Medulla oblongata (tissue), 1 donor: ENCODE results near the gene VPS37D.
A peak's percentile ranks its signal among the peaks of the same experiment; 100 is the strongest.
"Not testable (repeated sequence)": the region's sequence is repeated elsewhere in the genome, so short reads cannot be mapped to it uniquely, and the experiment has no call there.

Experiments used
- DNase-seq: peaks from one replicate; pipeline ENCODE4 v3.0.0-alpha.2; 2015; ENCODE audit errors: extremely low spot score

Gene VPS37D, protein sequence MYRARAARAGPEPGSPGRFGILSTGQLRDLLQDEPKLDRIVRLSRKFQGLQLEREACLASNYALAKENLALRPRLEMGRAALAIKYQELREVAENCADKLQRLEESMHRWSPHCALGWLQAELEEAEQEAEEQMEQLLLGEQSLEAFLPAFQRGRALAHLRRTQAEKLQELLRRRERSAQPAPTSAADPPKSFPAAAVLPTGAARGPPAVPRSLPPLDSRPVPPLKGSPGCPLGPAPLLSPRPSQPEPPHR

DNA sequence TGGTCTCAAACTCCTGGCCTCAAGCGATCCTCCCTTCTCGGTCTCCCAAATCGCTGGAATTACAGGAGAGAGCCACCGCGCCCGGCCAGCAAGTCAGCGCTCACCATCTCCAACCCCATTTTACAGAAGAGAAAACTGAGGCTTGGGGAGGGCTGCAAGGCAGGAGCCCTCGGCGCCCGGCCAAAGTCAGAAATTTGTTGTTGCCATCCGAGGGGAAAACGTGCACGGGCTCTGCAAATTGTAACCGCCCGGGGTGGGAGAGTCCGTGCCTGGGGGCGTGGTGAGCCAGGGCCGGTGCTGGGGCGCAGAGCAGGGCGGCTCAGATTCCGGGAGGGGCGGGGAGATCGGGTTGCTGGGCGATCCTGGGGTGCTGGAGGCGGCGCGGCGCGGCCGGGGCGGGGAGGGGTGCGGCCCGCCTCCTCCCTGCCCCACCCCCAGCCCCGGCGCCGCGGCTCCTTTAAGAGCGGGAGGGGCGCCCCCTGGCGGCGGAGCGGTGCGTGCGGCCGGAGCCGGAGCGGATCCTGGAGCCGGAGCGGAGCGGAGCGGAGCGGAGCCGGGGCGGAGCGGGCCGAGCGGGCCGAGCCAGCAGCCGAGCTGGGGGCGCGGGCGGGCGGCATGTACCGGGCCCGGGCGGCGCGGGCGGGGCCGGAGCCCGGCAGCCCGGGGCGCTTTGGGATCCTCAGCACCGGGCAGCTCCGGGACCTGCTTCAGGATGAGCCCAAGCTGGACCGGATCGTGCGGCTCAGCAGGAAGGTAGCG, at the start of gene VPS37D:
TSS of gene VPS37D (plus strand) at position 488 of the 759 bp plus-strand sequence. CDS start at position 616, 128 bp downstream.
- peak; percentile 86 for DNase-seq

DNA sequence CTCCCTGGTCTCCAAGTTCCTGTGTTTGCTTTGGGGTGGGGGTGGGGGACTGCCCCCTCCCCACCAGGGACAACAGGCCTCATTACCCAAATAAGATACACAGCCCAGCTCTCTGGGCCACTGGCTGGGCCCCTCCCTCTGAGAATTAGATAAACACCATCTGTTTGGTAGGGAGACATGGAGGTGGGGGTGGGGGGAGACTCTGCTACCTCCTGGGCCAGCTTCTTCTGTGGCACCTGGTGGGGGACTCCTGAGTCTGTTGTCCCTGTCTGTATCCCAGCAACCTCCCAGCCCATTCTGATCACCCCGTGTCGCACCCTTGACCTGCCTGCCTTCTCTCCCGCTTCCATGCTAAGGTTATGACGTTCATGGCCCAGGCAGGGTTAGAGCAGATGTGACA, 49.1 kb upstream of the VPS37D start:
- DNase-seq, result no peak

DNA sequence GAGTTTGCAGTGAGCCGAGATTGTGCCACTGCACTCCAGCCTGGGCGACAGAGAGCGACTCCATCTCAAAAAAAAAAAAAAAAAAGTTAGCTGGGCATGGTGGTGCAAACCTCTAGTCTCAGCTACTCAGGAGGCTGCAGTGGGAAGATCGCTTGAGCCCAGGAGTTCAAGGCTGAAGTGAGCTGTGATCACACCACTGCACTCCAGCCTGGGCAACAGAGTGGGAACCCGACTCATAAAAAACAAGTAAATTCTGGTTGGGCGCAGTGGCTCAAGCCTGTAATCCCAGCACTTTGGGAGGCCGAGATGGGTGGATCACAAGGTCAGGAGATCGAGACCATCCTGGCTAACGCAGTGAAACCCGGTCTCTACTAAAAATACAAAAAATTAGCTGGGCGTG, 48.2 kb upstream of the VPS37D start:
- not testable (repeated sequence) for DNase-seq

DNA sequence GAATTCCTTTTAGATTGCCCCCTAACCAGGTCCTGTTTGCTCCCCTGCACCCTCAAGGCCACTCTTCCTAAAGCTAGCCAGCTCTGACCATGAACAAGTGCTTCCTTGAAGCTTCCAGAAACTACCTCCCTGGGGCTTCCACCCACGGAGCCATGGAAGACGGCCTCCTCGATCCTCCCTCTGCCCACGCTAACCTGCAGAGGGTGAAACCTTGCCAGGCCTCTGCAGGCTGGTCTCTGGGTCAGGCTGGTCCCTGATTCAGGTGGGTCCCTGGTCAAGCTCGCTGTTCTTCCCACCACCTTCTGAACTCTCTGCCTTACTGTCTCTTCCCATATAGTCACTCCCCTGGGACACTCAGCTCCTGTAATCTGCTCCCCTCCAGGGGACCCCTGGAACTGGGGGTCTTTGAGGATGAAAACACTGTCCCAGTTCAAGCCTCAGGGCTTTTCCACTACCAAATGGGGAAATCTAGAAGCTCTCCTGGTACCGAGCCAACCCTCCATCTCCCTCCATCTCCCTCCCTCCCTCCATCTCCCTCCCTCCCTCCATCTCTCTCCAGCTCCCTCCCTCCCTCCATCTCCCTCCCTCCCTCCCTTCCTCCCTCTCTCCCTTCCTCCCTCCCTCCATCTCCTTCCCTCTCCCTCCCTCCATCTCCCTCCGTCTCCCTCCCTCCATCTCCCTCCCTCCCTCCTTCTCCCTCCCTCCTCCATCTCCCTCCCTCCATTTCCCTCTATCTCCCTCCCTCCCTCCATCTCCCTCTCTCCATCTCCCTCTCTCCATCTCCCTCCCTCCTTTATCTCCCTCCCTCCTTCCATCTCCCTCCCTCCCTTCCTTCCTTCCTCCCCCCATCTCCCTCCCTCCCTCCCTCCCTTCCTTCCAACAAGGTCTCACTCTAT, 46.2 kb upstream of the VPS37D start:
- DNase-seq, result no peak

DNA sequence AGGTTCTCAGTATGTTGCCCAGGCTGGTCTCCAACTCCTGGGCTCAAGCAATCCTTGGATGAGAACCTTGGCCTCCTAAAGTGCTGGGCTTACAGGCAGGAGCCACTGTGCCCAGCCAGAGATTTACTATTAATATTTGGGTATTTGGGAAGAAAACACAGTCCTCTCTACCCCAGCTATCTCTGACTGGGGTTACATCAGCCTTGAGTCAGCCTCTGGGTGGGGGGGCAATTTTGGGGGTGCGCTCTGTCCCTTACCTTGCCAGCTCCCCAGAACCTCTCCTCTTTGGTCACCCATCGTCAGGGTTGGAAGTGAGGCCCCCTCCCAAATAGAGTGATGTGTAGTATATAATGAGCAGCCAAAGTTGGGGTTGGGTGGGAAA, 45.1 kb upstream of the VPS37D start:
- no peak for DNase-seq

DNA sequence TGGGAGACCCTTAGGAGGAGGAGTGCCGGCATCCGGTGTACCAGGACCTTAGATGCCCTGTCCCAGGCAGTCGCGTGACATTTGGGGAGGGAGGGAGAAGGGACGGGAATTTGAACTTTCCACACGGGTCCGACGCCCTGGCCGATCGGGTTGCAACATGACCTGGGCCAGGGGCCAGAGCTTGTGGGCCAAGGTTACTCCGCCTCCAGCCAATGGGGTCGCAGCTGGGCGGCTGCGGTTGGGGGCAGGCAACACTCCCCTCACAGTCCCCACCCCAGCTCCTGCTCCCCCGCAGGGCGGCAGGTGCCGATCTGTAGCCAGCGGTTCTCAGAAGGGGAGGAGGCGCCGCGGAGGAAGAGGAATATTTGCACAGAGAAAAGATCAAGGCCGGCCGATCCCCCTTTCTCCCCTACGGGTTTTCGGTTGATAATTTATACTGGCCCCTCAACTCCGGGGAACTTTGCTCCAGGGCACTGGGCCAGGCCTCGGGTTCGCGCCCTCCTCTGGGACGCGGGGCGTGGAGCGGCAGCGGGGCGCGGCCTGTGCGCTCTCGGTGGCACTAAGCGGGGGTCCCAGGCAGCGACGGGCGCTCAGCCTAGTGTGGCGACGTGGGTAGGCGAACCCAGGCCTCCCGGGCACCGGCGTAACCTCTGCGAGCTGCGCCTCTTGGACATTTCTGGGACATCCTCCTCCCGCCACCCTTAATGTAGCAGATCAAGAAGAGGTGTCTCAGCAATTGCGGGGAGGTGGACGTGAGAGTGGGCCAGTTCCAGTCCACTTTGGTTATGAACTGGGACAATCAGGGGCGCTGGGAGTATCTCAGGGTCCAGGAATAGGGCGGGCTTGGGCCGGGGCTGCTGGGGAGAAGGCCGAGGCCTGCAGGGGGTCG, 44.5 kb upstream of the VPS37D start:
- no peak for DNase-seq

DNA sequence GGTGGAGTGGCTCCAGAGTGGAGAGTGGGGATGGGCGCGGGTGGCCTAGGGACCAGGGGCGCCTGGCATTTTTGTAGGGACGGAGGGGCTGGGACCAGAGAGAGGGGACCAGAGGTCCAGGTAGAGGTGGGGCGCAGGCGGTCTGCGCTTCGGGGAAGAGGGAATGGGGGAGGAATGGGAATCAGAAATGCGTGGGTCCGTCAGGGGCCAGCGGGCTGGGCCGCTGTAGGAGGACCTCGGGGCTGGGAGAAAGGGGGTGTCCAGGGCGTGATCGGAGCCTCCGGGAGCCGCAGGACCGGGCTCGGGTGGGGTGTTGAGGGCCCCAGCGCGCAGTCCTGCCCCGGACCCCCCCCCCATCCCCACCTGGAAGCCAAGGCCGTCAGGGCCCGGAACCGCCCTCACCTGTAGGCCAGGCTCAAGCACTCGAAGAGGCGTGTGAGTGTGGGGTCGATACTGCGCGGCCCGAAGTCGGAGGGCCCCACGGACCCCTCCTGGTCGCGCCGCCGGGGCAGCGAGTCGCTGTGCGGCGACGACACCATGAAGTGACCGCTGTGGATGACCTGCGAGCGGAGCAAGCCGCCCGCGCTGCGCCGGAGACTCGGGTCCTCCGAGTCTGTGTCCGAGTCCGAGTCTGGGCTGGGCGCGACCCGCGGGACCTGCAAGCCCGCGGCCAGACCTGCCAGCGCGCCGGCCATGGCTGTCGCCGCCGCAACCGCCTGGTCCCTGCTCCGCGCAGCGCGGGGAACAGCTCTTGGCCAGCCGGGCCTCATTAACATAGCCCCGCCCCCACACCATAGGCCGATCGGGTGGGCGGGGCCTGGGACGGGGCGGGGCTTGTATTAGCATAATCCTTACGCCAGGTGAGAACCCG, 43.6 kb upstream of the VPS37D start, which contains the start of gene MLXIPL:
TSS of gene MLXIPL (minus strand) at position 725 of the 871 bp plus-strand sequence. CDS start at position 695, 30 bp downstream.
- DNase-seq, result peak; percentile 42

DNA sequence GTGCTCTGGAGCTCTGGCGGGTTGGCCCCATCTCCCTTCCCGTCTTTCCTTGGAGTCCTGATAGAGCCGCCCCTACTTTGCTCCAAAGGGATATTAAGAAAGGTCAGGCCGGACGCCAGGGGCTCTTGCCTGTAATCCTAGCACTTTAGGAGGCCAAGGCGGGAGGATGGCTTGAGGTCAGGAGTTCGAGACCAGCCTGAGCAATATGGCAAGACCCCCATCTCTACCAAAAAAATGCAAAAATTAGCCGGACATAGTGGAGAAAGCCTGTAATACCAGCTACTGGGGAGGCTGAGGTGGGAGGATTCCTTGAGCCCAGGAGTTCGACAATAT, 43.0 kb upstream of the VPS37D start:
- no peak for DNase-seq

DNA sequence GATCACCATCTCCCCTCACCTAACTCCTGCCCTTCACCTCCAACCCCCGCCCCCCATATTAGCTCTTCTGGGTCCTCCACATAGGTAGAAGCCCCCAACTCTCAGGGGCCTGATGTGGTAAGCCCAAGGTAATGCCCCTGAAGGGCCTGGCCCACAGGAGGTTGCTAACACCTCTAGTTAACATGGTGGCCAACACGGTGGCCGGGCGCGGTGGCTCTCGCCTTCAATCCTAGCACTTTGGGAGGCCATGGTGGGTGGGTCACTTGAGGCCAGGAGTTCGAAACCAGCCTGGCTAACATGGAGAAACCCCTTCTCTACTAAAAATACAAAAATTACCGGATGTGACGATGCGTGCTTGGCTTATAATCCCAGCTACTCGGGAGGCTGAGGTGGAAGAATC, 42.4 kb upstream of the VPS37D start:
- no peak for DNase-seq

DNA sequence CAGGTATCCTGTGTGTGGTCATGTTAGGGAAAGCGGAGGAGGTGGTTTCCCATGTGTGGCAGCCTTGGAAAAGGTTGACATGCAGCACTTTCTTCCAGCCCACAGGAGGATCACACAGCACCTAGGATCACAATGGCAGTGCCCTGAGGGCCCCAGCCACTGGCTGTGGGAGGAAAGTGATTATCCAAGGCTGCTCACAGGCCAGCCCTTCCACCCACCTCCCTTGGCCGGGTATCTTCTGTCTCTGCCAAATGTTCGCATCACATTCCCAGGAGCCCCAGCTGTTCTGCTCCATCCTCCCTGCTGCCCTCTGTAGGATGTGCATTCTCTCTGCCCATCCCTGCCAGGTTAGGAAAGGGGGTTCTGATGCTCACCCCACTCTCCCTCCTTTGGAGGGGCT, 40.8 kb upstream of the VPS37D start:
- no peak for DNase-seq

DNA sequence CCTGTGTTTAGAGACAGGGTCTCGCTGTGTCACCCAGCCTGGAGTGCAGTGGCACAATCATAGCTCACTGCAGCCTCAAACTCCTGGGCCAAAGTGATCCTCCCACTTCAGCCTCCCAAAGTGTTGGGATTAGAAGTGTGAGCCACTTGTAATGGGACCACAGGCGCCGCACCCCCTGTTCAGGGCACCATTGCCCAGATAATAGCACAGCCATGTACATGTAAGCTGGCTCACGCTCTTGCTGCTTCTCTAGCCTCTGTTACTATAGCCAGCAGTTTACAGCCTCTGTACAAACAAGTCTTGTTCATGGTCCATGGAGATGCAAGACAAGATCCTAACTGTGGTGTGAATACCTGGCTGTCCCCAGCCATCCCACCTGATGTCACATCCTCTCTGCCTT, 39.1 kb upstream of the VPS37D start:
- DNase-seq, result no peak

DNA sequence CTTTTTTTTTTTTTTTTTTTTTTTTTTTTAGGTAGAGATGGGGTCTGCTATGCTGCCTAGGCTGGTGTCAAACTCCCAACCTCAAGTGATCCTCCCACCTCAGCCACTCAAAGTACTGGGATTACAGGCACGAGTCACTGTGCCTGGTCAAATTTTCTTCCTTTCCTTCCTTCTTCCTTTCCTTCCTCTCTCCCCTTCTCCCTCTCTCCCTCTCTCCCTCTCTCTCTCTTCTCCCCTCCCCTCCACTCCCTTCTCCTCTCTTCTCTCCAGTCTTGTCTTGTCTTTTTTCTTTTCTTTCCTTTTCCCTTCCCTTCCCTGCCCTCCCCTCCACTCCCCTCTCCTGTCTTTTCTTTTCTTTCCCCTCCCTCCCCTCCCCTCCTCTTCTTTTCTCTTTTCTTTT, 36.1 kb upstream of the VPS37D start:
- DNase-seq, result no peak

DNA sequence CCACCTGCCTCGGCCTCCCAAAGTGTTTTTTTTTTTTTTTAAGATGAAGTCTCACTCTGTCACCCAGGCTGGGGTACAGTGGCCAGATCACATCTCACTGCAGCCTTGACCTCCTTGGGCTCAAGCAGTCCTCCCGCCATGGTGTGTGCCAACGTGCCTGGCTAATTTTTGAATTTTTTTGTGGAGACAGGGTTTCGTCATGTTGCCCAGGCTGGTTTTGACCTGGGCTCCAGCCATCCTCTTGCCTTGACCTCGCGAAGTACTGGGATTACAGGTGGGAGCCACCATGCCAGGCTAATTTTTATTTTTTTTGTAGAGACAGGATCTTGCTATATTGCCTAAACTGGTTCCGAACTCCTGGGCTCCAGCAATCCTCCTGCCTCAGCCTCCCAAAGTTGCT, 34.3 kb upstream of the VPS37D start:
- DNase-seq, result no peak

DNA sequence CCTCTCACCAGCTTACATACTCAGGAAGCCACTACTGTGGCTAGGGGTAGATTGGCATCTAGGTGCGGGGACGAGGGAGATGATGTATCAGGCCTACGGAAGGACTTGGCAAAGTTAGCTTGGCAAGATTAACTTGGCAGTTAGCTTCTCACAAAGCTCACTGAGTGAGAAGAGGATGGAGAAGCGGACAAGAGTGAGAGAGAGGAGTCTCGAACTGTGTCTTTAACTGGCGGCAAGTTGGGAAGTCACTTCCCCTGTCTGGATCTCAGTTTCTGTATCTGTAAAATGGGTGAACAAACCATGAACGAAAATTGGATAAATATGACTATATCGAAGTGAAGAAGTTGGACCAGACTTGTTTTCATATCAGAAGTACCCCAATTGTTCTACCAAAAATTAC, 33.8 kb upstream of the VPS37D start:
- DNase-seq, result no peak

DNA sequence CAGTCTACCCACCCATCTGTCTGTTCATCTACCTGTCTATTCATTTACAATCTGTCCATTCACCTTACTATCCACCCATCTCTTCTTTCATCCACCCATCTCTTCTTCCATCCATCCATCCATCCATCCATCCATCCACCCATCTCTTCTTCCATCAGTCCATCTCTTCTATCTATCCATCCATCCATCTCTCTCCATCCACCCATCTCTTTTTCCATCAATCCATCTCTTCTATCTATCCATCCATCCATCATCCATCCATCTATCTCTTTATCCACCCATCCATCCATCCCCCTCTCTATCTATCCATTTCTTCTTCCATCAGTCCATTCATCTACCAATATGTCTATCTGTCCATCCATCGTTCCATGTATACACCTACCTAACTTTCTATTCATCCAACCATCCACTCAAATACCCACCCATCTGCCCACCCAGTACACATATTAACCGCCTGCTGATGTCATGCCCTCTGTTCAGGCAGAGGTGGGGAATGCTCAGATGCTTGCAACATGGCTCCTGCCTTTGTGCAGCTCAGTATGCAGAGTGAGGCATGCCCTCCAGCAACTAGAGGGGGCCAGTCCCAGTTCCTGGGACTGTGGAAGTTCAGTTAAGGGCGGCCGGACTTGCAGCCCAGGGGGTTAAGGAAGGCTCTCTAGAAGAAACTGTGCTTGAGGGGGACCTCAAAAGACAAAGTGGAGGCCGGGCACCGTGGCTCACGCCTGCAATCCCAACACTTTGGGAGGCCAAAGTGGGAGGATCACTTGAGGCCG, 32.0 kb upstream of the VPS37D start:
- DNase-seq, result no peak

DNA sequence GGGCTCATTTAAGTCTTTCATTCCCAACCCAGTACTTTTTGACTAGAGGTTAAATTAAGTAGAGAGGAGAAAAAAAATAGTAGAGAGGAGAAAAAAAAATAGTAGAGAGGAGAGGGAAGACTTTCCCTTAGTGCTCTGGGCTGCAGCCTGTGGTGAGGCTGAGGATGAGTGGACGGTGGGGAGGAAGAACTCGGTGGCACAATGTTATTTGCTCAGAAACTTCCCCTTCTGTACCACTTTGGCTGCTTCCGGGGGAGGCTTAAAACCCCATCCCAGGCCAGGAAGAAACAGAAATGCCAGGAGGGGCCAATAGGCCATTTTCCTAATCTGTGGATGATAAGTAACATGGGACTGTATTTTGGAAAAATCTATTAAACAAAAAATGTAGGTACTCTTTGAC, 28.7 kb upstream of the VPS37D start:
- DNase-seq, result no peak

DNA sequence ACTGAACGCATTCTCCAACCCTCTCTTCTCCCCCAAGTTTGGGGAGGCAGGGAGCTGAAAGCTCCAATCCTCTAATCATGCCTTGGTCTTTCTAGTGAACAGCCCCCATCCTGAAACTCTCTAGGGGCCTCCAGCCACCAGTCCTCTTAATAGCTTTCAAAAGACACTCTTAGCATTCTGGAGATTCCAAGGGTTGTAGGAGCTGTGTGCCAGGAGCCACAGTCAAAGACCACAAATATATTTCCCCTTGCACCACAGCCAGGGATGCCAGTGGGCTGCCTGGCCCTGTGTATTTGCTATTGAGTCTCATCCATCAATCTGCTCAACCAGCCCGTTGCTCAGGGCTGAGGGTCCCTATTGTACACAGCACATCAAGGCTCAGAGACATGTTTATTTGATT, 24.8 kb upstream of the VPS37D start:
- no peak for DNase-seq

DNA sequence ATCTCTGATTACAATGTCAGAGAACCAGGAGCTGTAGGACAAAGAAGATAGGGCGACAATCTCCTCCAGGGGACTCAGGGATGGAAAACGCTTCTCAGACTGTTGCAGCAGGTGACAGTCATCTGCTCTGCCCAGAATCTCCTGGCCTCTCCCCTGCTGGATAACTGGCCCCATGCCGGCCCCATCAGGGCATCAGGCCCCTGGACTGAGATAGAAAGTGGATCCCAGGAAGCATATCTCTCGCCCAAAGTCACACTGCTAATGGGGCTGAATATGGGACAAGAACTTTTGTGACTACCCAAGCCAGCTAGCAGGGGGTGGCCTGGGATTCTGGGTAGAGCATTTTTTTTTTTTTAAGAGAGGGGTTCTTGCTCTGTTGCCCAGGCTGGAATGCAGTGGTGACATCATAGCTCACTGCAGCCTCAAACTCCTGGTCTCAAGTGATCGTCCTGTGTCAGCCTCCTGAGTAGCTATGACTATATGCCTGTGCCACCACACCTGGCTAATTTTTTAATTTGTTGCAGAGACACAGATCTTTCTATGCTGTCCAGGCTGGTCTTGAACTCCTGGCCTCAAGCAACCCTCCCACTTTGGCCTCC, 22.8 kb upstream of the VPS37D start:
- DNase-seq, result no peak

DNA sequence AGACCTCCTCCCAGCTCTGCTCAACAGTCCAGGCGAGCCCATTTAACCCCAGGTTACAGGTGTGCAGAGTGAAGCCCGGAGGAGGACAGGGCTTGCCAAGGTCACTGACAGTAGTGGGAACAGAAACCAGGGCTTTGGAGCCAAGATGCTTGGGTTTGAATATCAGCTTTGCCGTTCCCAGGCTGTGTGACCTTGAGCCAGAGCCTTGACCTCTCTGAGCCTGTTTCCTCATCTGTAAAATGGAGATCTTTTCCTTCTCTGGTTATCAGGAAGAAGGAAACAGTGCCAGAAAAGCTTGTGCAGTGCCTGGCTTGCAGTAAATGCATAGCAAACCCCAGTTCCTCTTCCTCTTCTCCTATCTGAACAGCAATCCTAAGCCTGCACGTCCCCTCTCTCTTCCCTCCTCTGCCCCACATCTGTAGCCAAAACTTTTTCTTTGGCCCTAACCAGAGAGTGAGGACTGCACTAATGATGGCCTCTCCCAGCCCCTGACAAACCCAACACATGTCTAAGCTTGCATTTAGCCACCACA, 21.9 kb upstream of the VPS37D start:
- DNase-seq, result no peak
